ENCODE measurements around the gene HLF. TPM values are rescaled to one million over a fixed set of nuclear protein-coding genes. Genes with fewer than 3 reads are reported as not detected.
A peak's percentile ranks its signal among the peaks of the same experiment; 100 is the strongest.

Gene HLF
- polyA plus RNA-seq, 1 donor from 2014 or later = not detected

DNA sequence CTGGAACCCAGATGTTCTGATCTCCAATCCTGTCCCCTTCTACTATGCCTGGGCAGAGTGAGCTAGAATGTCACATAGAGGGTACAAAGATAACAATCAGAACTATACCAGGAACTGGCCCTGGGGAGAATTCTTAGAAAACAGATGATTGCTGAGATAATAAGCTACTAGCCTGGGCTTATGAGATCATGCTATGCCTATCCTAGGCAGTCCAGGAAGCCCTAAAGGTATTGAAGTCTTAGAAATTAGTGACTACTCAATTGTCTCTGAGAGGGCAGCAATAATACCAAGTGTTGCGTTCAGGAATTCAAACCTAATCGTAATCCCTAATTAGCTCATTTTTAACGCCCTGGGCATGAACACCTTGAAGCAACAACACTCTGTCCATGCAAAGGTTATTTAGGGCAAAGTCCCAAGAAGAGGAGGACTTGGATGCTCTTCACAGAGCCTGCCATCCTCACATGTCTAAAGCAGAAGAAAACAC is 79.8 kb downstream of the HLF start:
- H3K27ac Mint-ChIP-seq = no peak overlapping the region
- no peak overlapping the region for H3K4me3 Mint-ChIP-seq
- peaks cover 7% of the 10 kb centered on the region for H3K27me3 Mint-ChIP-seq
- H3K9me3 Mint-ChIP-seq = peaks cover 2 to 6% (median 4%) of the 10 kb centered on the region in 3 donors
- H3K4me1 Mint-ChIP-seq = peaks cover 0 to 5% (median 4%) of the 10 kb centered on the region in 3 donors
- peaks cover 2% of the 10 kb centered on the region for H3K36me3 Mint-ChIP-seq

DNA sequence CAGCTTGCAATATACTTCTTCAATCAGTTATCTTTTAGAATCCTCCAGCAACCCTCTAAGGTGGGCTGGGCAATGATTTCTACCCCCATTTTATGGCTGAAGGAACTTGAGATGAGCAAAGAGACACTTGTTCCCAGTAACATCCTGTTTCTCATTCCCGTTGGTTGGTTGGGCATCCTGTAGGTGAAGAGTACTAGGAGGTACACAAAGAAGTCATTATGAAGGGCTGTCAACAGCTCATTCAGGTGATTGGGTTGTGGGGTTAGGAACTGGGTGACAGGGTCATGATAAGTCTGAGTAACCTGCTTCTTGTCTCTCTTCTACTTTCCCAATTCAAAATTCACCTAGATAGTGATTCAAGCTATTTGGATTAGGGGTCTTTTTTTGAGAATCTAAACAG is 80.4 kb downstream of the HLF start:
- no peak overlapping the region for H3K27ac Mint-ChIP-seq
- peaks cover 2% of the 10 kb centered on the region for H3K36me3 Mint-ChIP-seq
- peaks cover 2 to 5% (median 4%) of the 10 kb centered on the region in 3 donors for H3K9me3 Mint-ChIP-seq
- no peak overlapping the region for H3K4me3 Mint-ChIP-seq
- peaks cover 0 to 5% (median 3%) of the 10 kb centered on the region in 3 donors for H3K4me1 Mint-ChIP-seq
- H3K27me3 Mint-ChIP-seq = peaks cover 3% of the 10 kb centered on the region

DNA sequence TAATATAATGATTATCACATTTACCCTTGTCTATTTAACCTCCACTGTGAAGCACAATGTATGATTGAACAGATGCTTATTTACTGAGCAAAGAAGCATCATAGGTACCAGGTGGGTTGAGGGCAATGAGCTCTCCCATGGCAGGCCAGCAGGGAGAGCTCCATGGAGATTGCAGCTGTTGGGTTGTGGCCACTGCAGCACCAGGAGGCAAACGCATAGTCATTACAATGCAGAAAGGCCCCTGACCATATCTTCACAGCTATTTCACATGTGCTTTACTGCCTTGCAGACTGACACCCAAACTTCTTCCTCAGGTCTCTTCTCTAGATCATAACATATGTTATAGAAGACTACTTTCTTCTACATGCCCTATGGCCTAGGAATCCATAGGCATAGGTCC is 81.9 kb downstream of the HLF start:
- Mint-ChIP-seq H3K4me3 (no peak overlapping the region), H3K27me3 (peaks cover 3% of the 10 kb centered on the region), H3K36me3 (peaks cover 2% of the 10 kb centered on the region), H3K9me3 (peaks cover 2 to 5% (median 4%) of the 10 kb centered on the region in 3 donors), H3K4me1 (peaks cover 0 to 5% (median 3%) of the 10 kb centered on the region in 3 donors), H3K27ac (no peak overlapping the region)

DNA sequence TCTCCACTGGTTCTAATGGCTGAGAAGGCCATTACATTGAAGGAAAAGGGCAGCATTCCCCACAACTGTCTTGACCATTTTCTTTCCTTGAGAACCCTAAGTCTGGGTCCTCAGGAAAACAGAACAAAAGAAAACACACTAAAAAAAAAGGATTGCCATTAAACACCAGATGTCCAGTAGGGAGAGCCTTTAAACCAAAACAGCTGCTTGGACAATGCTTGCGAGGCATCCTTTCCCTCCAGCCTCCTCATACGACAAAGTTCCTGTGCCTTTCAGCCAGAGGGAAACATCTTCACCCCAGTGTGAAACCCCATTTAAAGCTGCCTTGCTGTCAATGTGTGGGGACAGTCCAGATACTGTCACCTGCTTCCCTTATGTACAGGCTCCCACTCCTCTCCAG is 82.6 kb downstream of the HLF start:
- Mint-ChIP-seq H3K27ac (no peak overlapping the region), H3K9me3 (peaks cover 2 to 5% (median 4%) of the 10 kb centered on the region in 3 donors), H3K36me3 (peaks cover 2% of the 10 kb centered on the region), H3K27me3 (peaks cover 3% of the 10 kb centered on the region), H3K4me3 (no peak overlapping the region), H3K4me1 (peaks cover 0 to 5% (median 3%) of the 10 kb centered on the region in 3 donors)

DNA sequence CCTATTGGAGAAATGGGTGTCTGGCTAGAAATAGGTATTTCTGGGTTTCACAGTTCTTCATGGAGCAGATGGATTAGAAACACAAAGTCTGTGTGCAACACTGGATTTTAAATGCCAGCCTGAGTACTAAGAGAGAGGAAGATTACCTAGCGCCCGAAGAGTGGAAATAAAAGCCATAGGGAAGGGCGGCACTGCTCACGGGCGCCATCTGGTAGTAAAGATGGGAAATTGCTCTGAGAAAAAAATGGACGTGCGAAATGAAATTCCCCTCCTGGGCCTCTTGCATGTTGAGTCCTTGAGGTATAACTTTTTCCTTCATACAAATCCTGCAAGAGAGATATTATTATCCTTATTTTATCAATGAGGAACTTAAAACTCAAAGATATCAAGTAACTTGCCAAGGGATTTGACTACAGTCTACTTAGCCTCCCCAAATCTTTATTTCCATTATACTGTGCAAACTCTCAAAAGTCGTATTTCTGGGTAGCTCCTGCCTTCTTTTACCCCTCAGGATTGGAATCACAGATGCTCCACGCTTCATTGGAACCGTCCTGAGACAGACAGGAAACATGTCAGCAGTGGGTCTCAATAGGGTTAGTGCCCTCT is 84.1 kb downstream of the HLF start:
- Mint-ChIP-seq H3K4me3 (peak overlapping the region in 1 of 4 donors; percentile 56), H3K4me1 (peaks cover 0 to 5% (median 3%) of the 10 kb centered on the region in 3 donors)

DNA sequence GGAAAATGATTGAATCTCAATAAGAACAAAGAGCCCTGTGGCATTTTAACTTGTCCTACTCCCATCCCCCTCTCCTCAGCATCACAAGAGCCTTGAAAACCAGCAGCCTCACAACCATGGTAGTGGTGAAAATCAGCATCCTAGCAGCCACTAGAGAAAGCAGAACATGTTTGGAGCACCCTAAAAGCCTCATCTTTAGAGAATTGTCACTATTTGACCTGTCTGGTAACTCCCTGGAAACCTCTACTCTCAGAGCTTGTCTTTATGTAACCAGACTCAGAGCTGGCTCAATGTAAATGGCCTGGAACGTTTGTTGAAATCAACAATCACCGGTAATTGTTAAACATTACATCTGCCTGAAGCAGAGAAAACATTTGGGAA is 86.1 kb downstream of the HLF start:
- Mint-ChIP-seq H3K4me1 (peaks cover 0 to 5% (median 3%) of the 10 kb centered on the region in 3 donors), H3K36me3 (peaks cover under 1% of the 10 kb centered on the region), H3K27ac (no peak overlapping the region), H3K9me3 (peaks cover 0 to 5% (median 4%) of the 10 kb centered on the region in 3 donors), H3K4me3 (no peak overlapping the region), H3K27me3 (peaks cover 3% of the 10 kb centered on the region)

More for the DNA sequence above, 84.1 kb downstream of the HLF start:
- Mint-ChIP-seq H3K9me3 (peaks cover 2 to 5% (median 4%) of the 10 kb centered on the region in 3 donors), H3K36me3 (peaks cover 2% of the 10 kb centered on the region), H3K27me3 (peaks cover 3% of the 10 kb centered on the region), H3K27ac (no peak overlapping the region)

DNA sequence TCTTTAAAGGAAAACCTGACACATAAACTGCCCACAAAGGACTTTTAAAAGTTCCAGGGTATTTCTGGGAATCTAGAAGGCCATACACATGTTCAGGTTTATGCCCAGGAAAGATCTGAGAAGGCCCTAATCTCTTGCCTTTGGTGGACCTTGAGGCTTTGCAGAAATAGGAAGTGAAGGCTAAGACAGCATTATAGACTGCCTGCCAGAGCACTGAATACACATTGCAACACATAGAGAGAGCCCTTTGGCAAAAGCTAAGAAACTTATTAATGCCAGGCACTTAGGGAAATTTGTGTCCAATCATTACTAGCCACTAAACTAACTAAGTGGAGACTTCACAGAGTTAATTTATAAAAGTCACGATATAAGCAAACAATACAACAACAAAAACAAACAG is 86.5 kb downstream of the HLF start:
- no peaks in the 10 kb centered on the region for H3K36me3 Mint-ChIP-seq
- no peak overlapping the region for H3K4me3 Mint-ChIP-seq
- H3K4me1 Mint-ChIP-seq = peaks cover 0 to 5% (median 3%) of the 10 kb centered on the region in 3 donors
- peaks cover 0 to 5% (median 4%) of the 10 kb centered on the region in 3 donors for H3K9me3 Mint-ChIP-seq
- H3K27me3 Mint-ChIP-seq = peaks cover 3% of the 10 kb centered on the region
- H3K27ac Mint-ChIP-seq = no peak overlapping the region

DNA sequence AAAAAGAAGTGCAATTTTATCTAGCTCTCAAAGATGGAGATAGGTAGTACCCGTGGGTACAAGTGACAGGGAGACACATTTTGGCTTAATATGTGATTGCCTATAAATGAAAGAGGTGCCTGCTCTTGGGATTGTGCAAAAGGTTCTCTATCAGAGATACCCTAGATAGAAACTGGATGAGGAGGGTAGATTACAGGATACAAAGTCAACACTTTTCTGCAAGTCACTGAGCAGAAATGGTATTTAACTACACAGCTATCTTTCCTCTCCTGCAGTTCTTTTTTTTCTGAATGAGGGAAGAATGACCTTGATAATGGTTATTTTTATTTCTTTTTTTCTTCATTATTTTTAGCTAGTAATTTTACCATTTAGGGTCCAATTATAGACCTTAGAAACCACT is 89.2 kb downstream of the HLF start:
- H3K4me3 Mint-ChIP-seq = no peak overlapping the region
- peaks cover 0 to 2% (median 0%) of the 10 kb centered on the region in 3 donors for H3K4me1 Mint-ChIP-seq
- H3K27me3 Mint-ChIP-seq = peaks cover 4% of the 10 kb centered on the region
- no peaks in the 10 kb centered on the region for H3K9me3 Mint-ChIP-seq
- no peaks in the 10 kb centered on the region for H3K36me3 Mint-ChIP-seq
- H3K27ac Mint-ChIP-seq = no peak overlapping the region

DNA sequence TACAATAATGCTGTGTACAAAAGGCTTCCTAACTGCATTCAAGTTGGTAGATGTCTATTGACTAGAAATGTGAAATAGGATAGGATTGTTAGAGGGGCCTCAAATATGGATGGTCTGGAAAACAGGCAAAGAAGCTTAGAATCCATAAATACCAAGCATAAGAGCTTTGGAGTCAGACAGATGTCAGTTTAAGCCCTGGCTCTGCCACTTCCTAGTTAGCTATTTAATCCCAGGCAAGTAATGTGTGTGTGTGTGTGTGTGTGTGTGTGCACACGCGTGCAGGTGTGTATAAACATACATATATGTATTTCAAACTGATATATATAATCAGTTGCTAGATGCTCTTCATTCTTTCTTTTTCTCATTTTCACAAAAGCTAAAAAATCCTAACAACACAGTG is 90.2 kb downstream of the HLF start:
- peaks cover 7% of the 10 kb centered on the region for H3K27me3 Mint-ChIP-seq
- H3K4me1 Mint-ChIP-seq = peaks cover 0 to 2% (median 0%) of the 10 kb centered on the region in 3 donors
- no peaks in the 10 kb centered on the region for H3K36me3 Mint-ChIP-seq
- no peak overlapping the region for H3K4me3 Mint-ChIP-seq
- H3K27ac Mint-ChIP-seq = no peak overlapping the region
- no peaks in the 10 kb centered on the region for H3K9me3 Mint-ChIP-seq

DNA sequence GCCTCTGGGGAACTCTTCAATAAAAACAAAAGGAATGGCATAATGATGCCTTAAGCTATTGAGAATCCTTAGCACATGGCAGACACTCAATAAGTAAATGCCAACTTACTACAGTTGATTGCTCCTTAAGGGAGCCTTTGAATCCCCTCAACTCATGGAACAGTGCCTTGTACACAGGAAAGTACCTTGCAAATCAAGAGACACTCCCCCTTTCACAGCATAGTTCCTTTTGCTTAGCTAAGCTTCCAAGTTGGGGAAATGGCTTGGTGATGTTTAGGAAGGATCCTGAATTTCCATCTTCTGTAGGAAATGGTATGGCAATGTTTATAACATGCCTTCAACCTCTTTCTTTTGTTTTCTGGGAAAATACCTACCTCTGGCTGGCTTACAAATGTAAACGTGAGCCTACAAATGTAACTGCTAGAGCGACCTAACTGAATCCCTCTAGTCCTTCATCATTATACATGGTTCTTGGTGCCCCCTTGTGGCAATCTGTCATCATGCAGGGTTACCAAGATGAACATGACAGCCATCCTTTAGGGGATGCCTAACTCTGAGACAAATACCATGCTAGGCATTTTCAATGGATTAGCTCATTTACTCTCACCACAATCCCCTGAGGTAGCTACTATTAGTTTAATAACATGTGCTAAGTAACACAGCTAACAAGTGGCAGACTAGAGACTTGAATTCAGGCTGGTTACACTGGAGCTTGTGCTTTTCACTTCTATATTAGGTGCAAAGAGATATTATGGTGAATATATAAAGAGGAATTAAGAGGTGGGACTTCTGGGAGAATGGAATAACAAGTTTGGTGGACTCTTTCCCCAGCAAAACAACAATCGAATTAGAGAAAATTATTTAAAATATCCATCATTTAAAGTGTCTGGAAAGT is 91.9 kb downstream of the HLF start:
- H3K4me1 Mint-ChIP-seq = peaks cover 0 to 2% (median 0%) of the 10 kb centered on the region in 3 donors
- peaks cover 5 to 10% (median 7%) of the 10 kb centered on the region in 3 donors for H3K9me3 Mint-ChIP-seq
- no peaks in the 10 kb centered on the region for H3K36me3 Mint-ChIP-seq
- H3K27ac Mint-ChIP-seq = no peak overlapping the region
- H3K27me3 Mint-ChIP-seq = peaks cover 7% of the 10 kb centered on the region
- H3K4me3 Mint-ChIP-seq = no peak overlapping the region

DNA sequence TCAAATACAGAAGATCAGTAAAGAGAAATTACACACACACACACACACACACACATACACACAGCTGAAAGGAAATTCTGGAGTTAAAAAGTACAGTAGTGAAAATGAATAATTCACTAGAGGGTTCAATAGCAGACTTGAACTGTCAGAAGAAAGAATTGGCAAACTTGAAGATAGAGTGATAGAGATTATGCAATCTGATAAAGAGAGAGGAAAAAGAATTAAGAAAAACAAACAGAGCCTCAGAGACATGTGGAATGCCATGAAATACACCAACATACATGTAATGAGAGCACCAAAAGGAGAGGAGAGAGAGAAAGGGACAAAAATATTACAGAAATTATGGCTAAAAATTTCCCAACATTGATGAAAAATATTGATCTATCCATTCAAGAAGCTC is 96.2 kb downstream of the HLF start:
- Mint-ChIP-seq H3K36me3 (peaks cover 3% of the 10 kb centered on the region), H3K9me3 (peaks cover 6 to 10% (median 9%) of the 10 kb centered on the region in 3 donors), H3K4me1 (peaks cover 0 to 2% (median 0%) of the 10 kb centered on the region in 3 donors), H3K4me3 (no peak overlapping the region), H3K27me3 (peaks cover 12% of the 10 kb centered on the region), H3K27ac (no peak overlapping the region)

DNA sequence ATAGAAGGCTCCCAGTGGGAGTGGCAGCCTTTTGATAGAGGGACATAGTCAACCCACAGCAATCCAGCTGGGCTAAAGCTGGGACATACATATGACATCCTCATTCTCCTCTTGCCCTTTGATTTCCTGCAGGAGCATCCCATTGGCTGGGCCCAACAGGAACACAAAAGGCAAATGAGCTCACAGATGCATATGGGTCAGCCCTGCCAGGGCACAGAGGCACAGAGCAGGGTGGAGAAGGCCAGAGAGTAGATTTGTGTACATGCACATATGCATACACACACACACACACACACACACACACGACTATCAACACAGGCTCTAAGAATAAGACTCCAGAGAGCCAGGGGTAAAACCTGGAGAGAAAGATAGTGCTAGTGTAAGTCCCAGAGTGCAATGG is 98.3 kb downstream of the HLF start:
- Mint-ChIP-seq H3K27me3 (peaks cover 11% of the 10 kb centered on the region), H3K9me3 (peaks cover 6 to 10% (median 9%) of the 10 kb centered on the region in 3 donors), H3K36me3 (peaks cover 3% of the 10 kb centered on the region), H3K4me1 (no peaks in the 10 kb centered on the region), H3K27ac (no peak overlapping the region), H3K4me3 (no peak overlapping the region)

DNA sequence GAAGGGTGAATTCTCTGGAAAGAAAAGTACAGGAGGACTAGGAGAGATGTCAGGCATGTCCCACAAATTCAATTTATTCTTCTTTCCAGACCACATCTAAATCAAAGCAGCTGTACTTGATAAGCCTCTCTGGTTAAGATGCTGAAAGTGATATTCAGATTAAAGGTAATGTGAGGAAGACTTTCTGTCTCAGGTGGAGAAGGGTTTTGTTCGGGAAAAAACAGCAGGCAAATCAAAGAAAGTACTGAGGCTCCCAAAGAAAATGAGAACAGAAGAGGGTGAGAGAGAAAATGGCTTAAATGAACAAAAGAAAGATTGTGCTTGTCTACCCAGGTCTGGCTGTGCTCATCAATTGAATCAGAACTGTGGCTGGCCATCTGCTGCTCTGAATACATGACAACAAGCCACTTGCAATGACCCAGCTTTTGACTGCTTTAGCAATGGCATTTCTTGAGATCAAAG is 101.3 kb downstream of the HLF start:
- Mint-ChIP-seq H3K27me3 (peaks cover 7% of the 10 kb centered on the region), H3K4me1 (peaks cover 0 to 2% (median 0%) of the 10 kb centered on the region in 3 donors), H3K4me3 (no peak overlapping the region), H3K9me3 (peaks cover 3 to 4% (median 3%) of the 10 kb centered on the region in 3 donors), H3K36me3 (peaks cover 3% of the 10 kb centered on the region), H3K27ac (no peak overlapping the region)

DNA sequence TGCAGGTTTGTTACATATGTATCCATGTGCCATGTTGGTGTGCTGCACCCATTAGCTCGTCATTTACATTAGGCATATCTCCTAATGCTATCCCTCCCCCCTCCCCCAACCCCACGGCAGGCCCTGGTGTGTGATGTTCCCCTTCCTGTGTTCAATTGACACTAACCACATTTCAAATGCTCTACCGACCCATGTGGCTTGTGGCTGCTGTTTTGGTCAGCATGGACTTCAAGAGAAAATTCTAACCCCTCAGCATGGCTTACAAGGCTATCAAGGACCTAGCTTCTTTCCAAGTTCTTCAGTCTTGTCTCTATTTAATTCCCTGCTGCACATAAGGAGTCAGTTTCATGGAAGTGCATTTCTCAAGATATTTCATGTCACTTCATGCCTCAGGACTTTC is 103.9 kb downstream of the HLF start:
- Mint-ChIP-seq H3K4me3 (no peak overlapping the region), H3K27ac (no peak overlapping the region), H3K4me1 (peaks cover 0 to 2% (median 0%) of the 10 kb centered on the region in 3 donors), H3K36me3 (no peaks in the 10 kb centered on the region), H3K27me3 (peaks cover 4% of the 10 kb centered on the region), H3K9me3 (peaks cover 1 to 8% (median 3%) of the 10 kb centered on the region in 3 donors)

All from IgD-negative memory B cell (primary cell).